Peyer's patch (tissue), 4 donors: ENCODE results near the gene MDFI.

Source experiments
- POLR2A ChIP-seq, 2 donors: fragments of 450-650 bp; IDR thresholded peaks; one replicate each; pipeline ENCODE4 v1.5.1; 2017; ENCODE audit warnings: antibody characterized with exemption in 2 of 2, mild to moderate bottlenecking in 2 of 2, moderate library complexity in 2 of 2
- TF ChIP-seq, protein P1 (sequence below), 6 experiments: fragments of 450-650 bp in 4 of 6; fragments of 200-600 bp in 2 of 6; sonication (generic) in 1 of 6; IDR thresholded peaks; one replicate each; pipeline ENCODE4 v1.5.1; 2017 to 2019; ENCODE audit warnings: antibody characterized with exemption in 6 of 6, mild to moderate bottlenecking in 3 of 6, moderate library complexity in 1 of 6

DNA sequence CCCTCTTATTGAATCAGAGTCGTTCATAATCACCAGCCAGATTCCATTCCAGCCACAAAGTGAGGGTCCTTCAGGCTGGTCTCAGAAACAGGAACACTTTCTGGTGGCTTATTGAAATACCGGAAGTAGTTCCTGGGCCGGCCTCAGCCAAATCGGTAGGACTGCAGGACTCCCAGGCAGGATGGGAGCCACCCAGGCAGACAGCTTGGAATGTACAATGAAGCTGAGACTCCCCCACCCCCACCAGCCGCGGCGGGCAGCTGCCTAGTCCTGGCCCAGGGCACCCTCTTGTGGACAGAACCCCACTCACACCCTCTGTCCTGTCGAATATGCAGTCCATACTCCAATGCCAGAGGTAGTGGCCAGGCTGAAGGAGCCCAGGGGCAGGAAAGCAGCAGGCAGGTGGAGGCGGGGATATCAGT, 43.8 kb downstream of the MDFI start:
- TF ChIP-seq, protein P1, sequence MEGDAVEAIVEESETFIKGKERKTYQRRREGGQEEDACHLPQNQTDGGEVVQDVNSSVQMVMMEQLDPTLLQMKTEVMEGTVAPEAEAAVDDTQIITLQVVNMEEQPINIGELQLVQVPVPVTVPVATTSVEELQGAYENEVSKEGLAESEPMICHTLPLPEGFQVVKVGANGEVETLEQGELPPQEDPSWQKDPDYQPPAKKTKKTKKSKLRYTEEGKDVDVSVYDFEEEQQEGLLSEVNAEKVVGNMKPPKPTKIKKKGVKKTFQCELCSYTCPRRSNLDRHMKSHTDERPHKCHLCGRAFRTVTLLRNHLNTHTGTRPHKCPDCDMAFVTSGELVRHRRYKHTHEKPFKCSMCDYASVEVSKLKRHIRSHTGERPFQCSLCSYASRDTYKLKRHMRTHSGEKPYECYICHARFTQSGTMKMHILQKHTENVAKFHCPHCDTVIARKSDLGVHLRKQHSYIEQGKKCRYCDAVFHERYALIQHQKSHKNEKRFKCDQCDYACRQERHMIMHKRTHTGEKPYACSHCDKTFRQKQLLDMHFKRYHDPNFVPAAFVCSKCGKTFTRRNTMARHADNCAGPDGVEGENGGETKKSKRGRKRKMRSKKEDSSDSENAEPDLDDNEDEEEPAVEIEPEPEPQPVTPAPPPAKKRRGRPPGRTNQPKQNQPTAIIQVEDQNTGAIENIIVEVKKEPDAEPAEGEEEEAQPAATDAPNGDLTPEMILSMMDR (IDR thresholded peaks at IDR 0.05): peak; percentile 36 to 90 (median 80)
- no peak for TF ChIP-seq POLR2A (IDR thresholded peaks at IDR 0.05)
